Neural crest cell (in vitro differentiated cells): ENCODE measurements around the gene RBMS3. TPM values are rescaled to one million over a fixed set of nuclear protein-coding genes. Genes with fewer than 3 reads are reported as not detected.

Source experiments
- DNase-seq: peaks from one replicate; pipeline ENCODE4 v3.0.0; 2021; ENCODE audit warnings: low read depth, mixed read lengths, low spot score
- H3K27ac Mint-ChIP-seq: one replicate; pipeline ENCODE4 v1.8.0; 2021; ENCODE audit warnings: mild to moderate bottlenecking, mixed read lengths; ENCODE audit not compliant: unreplicated experiment
- H3K27me3 Mint-ChIP-seq: 2 replicates; pipeline ENCODE4 v1.8.0; 2021; ENCODE audit warnings: low read depth, mild to moderate bottlenecking, mixed read lengths
- H3K36me3 Mint-ChIP-seq: 2 replicates; pipeline ENCODE4 v1.8.0; 2021; ENCODE audit warnings: low read depth, mild to moderate bottlenecking, mixed read lengths
- H3K4me1 Mint-ChIP-seq: 2 replicates; pipeline ENCODE4 v1.8.0; 2021; ENCODE audit warnings: mixed read lengths
- H3K4me3 Mint-ChIP-seq: one replicate; pipeline ENCODE4 v1.8.0; 2021; ENCODE audit warnings: mild to moderate bottlenecking, mixed read lengths
- H3K9me3 Mint-ChIP-seq: 2 replicates; pipeline ENCODE4 v1.8.0; 2021; ENCODE audit warnings: mixed read lengths
- CTCF ChIP-seq: fragments of 200-600 bp; sonication (generic); conservative IDR thresholded peaks from 2 replicates; pipeline ENCODE4 v1.5.0; 2021; ENCODE audit warnings: antibody characterized with exemption, mild to moderate bottlenecking
- total RNA-seq: library from RNA; stranded (reverse); gene quantifications from 2 replicates; pipeline ENCODE4 v1.2.1, GENCODE V29; 2021

Gene RBMS3
- total RNA-seq, 1 donor from 2014 or later: 35.4 TPM

- TF ChIP-seq CTCF: no peak
- Mint-ChIP-seq H3K36me3 (no peaks in the 10 kb centered on the region), H3K4me3 (no peak overlapping the region), H3K27ac (no peak overlapping the region), H3K9me3 (no peaks in the 10 kb centered on the region), H3K27me3 (no peaks in the 10 kb centered on the region), H3K4me1 (peaks cover 26% of the 10 kb centered on the region)
- DNase-seq: no peak
Measured at GRCh38 chr3:29426302-29427226, 145.7 kb downstream of the RBMS3 start.

- TF ChIP-seq CTCF: no peak
- H3K4me3 Mint-ChIP-seq: no peak overlapping the region
- no peaks in the 10 kb centered on the region for H3K36me3 Mint-ChIP-seq
- H3K4me1 Mint-ChIP-seq: peaks cover 30% of the 10 kb centered on the region
- no peaks in the 10 kb centered on the region for H3K9me3 Mint-ChIP-seq
- no peak for DNase-seq
- H3K27me3 Mint-ChIP-seq: no peaks in the 10 kb centered on the region
- H3K27ac Mint-ChIP-seq: no peak overlapping the region
Measured at GRCh38 chr3:29427266-29428103, 146.6 kb downstream of the RBMS3 start.

GRCh38 chr3:29429055-29429679 lies 148.3 kb downstream of the RBMS3 start:
- no peak overlapping the region for H3K27ac Mint-ChIP-seq
- peaks cover 30% of the 10 kb centered on the region for H3K4me1 Mint-ChIP-seq
- no peaks in the 10 kb centered on the region for H3K36me3 Mint-ChIP-seq
- H3K27me3 Mint-ChIP-seq: no peaks in the 10 kb centered on the region
- peak overlapping the region; percentile 4 for H3K4me3 Mint-ChIP-seq
- no peaks in the 10 kb centered on the region for H3K9me3 Mint-ChIP-seq
- no peak for DNase-seq
- no peak for TF ChIP-seq CTCF

GRCh38 chr3:29430558-29430971 lies 149.7 kb downstream of the RBMS3 start:
- DNase-seq: no peak
- Mint-ChIP-seq H3K9me3 (no peaks in the 10 kb centered on the region), H3K36me3 (peaks cover 3% of the 10 kb centered on the region), H3K27me3 (no peaks in the 10 kb centered on the region), H3K4me3 (no peak overlapping the region), H3K4me1 (peaks cover 30% of the 10 kb centered on the region), H3K27ac (peak overlapping the region; percentile 95)
- TF ChIP-seq CTCF: no peak

GRCh38 chr3:29436612-29437323 lies 155.9 kb downstream of the RBMS3 start:
- Mint-ChIP-seq H3K4me1 (peaks cover 28% of the 10 kb centered on the region), H3K27me3 (no peaks in the 10 kb centered on the region), H3K36me3 (peaks cover 3% of the 10 kb centered on the region), H3K9me3 (no peaks in the 10 kb centered on the region), H3K4me3 (no peak overlapping the region), H3K27ac (no peak overlapping the region)
- no peak for DNase-seq
- no peak for TF ChIP-seq CTCF
